ENCODE data around the gene CAD. TPM values are rescaled to one million over a fixed set of nuclear protein-coding genes. Genes with fewer than 3 reads are reported as not detected.

The CAD gene
- total and polyA plus RNA-seq, 4 donors = 6.3 to 23.2 (median 13.5) TPM

- TF ChIP-seq REST (IDR thresholded peaks at IDR 0.05) (no peak), FOXA1 (IDR thresholded peaks at IDR 0.05) (no peak), JUND (IDR thresholded peaks at IDR 0.05) (no peak), TAF1 (conservative IDR thresholded peaks at IDR 0.05) (no peak), SP1 (IDR thresholded peaks at IDR 0.05) (no peak), HNF4G (IDR thresholded peaks at IDR 0.05) (no peak)
Measured at GRCh38 chr2:27261241-27261925, 44.2 kb downstream of the CAD start (continued).

GRCh38 chr2:27261926-27262298 lies 44.7 kb downstream of the CAD start:
- Histone ChIP-seq H3K27me3 (ENCODE audit: control insufficient read depth in 4 of 4, insufficient read depth in 4 of 4, low read length in 3 of 4) (peaks cover 0 to 22% (median 3%) of the 10 kb centered on the region in 4 donors), H3K36me3 (ENCODE audit: control insufficient read depth in 4 of 4, insufficient read depth in 3 of 4, low read depth in 1 of 4, low read length in 3 of 4) (no peaks in the 10 kb centered on the region), H3K4me3 (ENCODE audit: low read depth in 1 of 3, low read length in 3 of 3) (peak overlapping the region in 1 of 3 donors; percentile 49), H3K4me1 (ENCODE audit: control insufficient read depth in 4 of 4, insufficient read depth in 4 of 4, low read length in 3 of 4) (peaks cover 10 to 35% (median 22%) of the 10 kb centered on the region in 4 donors), H3K9me3 (ENCODE audit: control insufficient read depth in 4 of 4, low read length in 3 of 4) (no peaks in the 10 kb centered on the region), H3K27ac (ENCODE audit: low read depth in 1 of 2, low read length in 2 of 2) (no peak overlapping the region), H3K9ac (ENCODE audit: low read depth in 1 of 2, low read length in 2 of 2) (no peak overlapping the region)
- no peak for TF ChIP-seq ZBTB33 (IDR thresholded peaks at IDR 0.05)
- TF ChIP-seq RXRA (IDR thresholded peaks at IDR 0.05) = no peak
- no peak for TF ChIP-seq CTCF (IDR thresholded peaks at IDR 0.05; ENCODE audit: low read depth, low read length, missing input control)
- no peak for TF ChIP-seq YY1 (IDR thresholded peaks at IDR 0.05)
- TF ChIP-seq ATF3 (IDR thresholded peaks at IDR 0.05) = no peak
- TF ChIP-seq FOXA1 (IDR thresholded peaks at IDR 0.05) = no peak
- TF ChIP-seq RAD21 (IDR thresholded peaks at IDR 0.05) = no peak
- TF ChIP-seq HNF4G (IDR thresholded peaks at IDR 0.05) = no peak
- TF ChIP-seq JUND (IDR thresholded peaks at IDR 0.05) = no peak
- no peak for TF ChIP-seq NR2F2 (IDR thresholded peaks at IDR 0.05)
- no peak for TF ChIP-seq TAF1 (conservative IDR thresholded peaks at IDR 0.05)
- no peak for TF ChIP-seq SP1 (IDR thresholded peaks at IDR 0.05)
- TF ChIP-seq MAX (IDR thresholded peaks at IDR 0.05) = no peak
- no peak for TF ChIP-seq HNF4A (conservative IDR thresholded peaks at IDR 0.05)
- no peak for DNase-seq (ENCODE audit: low spot score)
- 7% methylated on average over 40 of the region's 40 CpGs for WGBS

Data from liver (tissue), 9 donors.